ENCODE data around the gene GSTK1.
A peak's percentile ranks its signal among the peaks of the same experiment; 100 is the strongest.
"Not testable (repeated sequence)": the region's sequence is repeated elsewhere in the genome, so short reads cannot be mapped to it uniquely, and the experiment has no call there.

GSTK1 gene

DNA sequence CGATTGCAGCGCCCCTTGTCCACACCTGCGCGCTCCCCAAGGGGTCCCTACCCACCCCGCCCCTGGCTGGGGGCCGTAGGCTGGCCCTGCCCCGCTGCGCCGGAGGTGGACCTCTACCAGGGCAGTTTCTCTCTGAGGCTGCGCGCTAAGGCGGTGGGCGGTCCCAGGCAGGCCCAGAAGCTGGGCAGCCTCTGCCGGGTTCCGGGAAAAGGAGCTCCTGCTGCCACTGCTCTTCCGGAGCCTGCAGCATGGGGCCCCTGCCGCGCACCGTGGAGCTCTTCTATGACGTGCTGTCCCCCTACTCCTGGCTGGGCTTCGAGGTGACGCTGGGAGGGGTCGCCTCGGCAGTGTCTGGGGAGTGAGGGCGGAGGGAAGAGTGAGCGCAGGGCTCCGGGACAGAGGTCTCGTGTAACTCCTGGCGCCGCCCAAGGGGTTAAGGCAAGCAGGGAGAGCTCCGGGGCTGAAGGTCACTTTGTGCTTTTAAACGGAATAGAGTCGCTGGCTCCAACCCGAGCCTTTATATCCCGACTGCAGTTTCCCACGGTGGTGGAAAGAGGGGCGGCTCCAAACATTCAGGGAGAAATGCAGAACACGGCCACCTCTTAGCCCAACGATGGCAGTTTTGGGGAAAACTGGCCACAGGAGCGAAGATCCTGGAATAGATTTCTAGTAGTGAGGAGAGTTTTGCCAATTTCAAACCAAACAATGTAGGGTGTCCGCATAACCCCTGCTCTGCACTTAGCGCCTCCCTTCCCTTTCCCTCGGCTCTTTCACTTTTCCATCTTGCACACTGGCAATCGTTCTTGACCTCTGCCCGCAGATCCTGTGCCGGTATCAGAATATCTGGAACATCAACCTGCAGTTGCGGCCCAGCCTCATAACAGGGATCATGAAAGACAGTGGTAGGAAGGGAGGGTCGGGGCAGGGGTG is at the start of gene GSTK1:
Gene GSTK1, plus strand, starts transcription at position 176 of the 930 bp plus-strand sequence. Its CDS starts 73 bp downstream, at position 249.
- peak in 54 of 56 donors; percentile 28 to 88 (median 72) for DNase-seq

DNA sequence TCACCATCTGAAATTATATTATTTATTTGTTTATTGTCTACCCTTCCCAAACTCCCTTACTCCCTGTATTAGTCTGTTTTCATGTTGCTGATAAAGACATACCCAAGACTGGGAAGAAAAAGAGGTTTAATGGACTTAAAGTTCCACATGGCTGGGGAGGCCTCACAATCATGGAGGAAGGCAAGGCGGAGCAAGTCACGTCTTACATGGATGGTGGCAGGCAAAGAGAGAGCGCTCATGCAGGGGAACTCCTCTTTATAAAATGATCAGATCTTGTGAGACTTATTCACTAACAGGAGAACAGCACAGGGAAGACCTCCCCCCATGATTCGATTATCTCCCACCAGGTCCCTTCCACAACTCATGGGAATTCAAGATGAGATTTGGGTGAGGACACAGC is 49.8 kb upstream of the GSTK1 start:
- not testable (repeated sequence) for DNase-seq

DNA sequence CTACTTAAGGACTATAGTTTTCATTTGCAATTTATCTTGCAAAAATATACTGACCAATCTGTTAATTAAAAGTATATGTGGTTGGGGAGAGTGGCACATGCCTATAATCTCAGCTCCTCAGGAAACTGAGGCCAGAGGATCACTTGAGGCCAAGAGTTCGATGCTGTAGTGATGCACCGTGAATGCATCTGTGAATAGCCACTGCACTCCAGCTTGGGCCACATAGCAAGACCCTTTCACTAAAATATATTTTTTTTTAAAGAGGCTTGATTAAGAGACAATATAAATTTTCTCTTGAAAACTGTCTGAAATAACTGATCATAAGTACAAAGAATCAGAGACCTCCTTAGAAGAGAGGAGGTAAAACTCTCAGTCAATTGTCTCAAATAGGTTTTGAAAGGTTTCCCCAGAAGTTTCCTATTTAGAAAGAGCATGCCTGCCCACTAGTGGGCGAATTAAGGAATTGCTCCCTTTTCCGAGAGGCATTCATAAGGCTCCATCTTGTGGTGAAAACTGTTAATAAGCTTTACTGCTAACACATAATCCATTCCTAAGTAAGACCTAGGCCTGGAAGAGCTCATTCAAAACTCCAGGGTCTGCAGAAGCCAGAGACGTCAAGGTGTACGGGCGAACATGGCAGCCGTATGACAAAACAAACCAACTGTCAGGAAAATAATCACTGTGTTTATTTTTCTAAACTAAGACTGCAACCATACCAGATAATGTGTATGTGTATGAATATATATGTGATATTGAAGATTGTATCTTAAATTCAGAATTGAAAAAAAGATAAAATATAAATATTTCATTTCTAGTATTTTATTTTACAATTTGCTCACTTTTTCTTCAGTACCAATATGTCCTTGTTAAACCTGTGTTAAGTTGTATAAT is 48.2 kb upstream of the GSTK1 start:
- DNase-seq, result peak in 33 of 56 donors; percentile 2 to 80 (median 26)

DNA sequence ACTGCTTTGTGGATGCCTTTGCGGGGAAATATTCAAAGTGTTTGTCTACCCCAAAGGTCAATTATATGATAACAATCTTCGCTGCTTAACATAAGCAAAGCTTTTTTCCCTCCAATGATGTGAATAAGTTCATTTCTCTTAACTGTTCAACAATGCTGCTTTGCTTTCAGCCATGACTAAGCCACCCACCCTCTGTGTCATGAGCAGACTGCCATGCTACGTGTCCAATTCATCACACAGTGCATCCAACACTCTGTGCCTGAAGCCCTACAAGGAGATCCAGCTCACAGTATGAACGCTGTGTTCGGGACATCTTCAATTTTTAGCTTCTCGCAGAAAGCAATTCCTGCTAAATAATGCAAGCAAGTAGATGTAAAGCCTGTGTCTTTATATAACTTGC is 47.1 kb upstream of the GSTK1 start:
- DNase-seq, result peak in 8 of 56 donors; percentile 5 to 37 (median 6)

DNA sequence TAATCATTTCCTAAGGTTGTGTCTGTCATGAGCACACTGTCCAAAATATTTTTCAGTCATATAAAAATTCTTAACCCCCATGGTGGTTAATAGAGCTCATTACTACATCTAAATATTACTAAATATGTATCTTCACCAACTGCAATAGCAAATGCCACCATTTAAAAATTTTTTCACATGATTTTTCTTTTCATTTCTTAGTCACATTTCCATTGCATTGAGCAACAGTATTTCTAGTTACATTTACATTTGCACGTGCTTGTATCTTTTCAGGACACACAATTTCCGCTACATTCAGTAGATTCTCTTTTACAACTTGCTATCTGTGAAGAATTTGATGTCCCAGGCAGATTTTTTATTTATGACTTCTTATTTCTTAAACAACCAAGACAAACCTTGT is 46.6 kb upstream of the GSTK1 start:
- DNase-seq, result no peak

DNA sequence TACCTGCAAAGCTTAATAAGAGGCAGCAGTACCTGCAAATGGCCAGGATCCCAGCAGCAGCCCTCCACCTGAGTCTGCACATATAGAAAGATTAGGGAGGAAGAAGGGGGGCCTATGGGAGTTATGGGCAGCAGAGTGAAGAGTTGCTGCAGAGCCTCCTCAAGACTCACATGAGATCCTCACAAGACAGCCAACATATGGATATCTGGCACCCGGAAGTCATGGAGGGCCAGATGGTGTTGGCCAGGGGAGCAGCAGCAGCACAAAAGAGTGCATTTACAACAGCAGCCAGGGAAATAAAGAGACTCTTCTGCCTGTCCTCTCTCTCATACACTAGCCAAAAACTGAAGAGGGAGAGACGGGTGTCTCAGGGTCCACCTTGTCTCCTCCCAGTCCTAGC is 45.4 kb upstream of the GSTK1 start:
- DNase-seq, result no peak

DNA sequence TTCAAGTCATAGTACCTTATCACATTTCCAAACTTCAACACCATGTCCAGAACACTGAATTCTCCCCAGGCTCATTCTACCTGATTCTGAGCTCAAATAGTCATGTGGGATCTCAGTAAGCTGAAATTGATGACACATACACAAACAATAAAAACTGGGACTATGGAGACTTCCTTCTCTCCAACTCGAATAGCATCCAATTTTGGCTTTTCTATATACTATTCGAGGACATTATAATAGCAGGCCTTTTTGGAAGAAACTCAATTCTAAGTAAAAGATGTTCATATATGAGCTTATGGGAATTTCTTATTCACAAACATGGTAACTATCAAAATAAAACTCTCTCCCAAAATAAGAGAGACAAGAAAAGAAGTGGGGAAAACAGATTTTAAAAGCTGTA is 42.0 kb upstream of the GSTK1 start:
- DNase-seq, result no peak

DNA sequence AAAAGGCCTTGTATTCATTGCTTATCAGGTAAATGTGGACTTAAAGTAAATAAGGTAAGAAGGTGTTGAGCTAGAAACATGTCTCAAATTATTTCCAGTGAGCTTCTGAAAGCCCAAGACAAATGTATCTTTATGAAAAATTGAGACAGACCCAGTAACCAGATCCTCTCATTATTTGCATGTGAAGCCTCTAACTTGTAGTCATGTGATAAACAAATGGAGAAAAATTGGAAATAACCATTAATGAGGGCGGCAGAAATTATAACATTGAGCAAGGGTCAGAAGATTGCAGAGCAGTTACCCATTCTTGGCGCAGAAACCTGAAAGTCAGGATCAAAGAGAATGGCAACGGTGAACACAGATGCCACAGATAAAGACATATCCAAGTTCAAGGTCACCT is 41.5 kb upstream of the GSTK1 start, which contains the start of gene TAS2R40:
Gene TAS2R40, plus strand, starts transcription at position 301 of the 400 bp plus-strand sequence. Its CDS starts 42 bp downstream, at position 343.
- DNase-seq, result no peak

DNA sequence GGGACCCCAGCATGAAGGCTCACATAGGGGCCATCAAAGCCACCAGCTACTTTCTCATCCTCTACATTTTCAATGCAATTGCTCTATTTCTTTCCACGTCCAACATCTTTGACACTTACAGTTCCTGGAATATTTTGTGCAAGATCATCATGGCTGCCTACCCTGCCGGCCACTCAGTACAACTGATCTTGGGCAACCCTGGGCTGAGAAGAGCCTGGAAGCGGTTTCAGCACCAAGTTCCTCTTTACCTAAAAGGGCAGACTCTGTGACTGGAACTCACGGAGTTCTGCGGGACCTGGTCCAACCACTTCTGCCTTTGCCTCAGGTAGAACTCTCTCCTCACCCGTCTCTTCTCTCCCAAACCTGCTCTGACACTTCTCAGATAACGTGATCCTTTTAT is 40.5 kb upstream of the GSTK1 start:
- DNase-seq, result peak in 2 of 56 donors; percentile 5 to 12

DNA sequence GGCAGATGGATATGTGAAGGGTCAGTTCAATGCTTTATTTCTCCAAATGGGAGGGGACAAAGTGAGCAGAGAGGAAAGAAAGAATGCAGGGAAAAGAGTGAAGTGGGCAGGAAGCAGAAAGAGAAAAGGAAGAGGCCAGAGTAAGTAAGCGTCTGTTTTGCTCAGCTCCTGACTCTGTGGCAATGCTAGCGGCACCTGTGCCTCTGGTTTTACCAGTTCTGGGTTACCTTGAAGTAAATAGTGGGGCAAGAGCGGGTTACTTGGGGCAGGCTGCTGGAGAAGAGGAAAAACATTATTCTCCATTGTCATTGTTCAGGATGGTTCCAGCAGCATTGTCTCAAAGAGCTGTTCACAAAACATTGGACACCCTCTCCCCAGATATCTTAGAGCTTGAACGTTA is 39.5 kb upstream of the GSTK1 start:
- DNase-seq, result no peak

DNA sequence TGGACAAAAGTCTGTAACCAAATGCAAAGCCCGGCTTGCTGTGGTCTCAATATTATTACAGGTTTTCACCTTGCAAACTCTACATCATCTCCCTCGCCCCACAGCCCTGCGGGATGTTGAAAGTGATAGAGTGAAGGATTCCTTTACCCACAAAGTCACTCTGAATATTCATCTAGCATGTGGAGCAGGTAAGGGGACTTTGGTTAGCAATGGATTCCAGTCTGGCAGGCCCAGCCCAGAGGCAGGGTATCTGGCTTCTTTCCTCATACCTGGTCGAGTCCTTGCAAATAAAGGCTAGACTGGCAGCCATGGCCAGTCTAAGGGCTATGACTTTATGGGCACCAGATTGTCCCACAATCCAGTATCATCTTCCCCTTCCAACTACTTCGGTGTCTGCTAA is 38.2 kb upstream of the GSTK1 start:
- no peak for DNase-seq

DNA sequence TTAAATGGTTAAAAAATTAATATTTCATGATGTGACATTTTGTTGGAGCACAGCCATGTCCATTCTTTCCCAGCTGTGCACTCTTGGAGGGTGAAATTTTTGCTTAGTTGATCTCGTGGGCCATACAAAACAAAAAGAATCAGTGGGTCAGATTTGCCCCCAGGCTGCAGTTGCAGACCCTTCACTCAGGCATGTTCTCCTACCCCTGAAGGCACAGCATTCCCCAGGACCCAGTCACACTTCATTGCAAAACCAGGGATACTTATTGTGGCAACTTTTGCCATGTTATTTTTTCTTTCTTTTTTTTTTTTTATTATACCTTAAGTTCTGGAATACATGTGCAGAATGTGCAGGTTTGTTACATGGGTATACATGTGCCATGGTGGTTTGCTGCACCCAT is 35.4 kb upstream of the GSTK1 start:
- no peak for DNase-seq

DNA sequence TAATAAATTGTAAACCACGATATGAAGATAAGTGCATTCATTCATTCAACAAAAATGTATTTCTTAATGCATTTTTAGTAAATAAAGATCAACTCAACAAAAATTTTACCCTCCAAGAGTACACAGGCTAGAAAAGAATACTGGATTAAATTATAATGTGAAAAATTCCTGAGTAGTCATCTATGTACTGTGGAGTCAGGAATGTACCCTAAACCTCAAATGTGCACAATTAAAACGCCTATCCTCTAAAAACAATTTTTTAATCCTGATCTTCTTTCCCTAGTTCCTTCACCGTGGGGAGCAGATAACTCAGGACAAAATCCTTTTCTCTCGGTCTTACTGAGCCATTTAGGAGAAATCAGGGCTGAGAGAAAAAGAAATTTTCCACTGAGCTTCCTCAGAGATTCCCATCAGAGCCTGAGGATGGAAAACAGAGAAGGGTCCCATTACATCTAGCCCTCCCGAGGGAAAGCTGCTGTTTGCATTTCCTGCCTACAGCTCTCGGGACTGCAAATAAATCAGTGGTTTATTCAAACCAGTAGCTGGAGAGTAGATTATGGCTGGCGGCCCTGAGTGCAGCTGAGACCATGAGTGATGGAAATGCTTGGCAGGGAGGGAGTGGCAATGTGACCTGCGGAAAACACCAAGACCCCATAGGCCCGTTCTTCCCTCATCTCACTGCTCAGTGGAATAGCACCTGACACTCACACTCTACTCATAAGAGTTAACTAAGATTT is 34.0 kb upstream of the GSTK1 start:
- DNase-seq, result peak in 5 of 56 donors; percentile 7 to 28 (median 15)

DNA sequence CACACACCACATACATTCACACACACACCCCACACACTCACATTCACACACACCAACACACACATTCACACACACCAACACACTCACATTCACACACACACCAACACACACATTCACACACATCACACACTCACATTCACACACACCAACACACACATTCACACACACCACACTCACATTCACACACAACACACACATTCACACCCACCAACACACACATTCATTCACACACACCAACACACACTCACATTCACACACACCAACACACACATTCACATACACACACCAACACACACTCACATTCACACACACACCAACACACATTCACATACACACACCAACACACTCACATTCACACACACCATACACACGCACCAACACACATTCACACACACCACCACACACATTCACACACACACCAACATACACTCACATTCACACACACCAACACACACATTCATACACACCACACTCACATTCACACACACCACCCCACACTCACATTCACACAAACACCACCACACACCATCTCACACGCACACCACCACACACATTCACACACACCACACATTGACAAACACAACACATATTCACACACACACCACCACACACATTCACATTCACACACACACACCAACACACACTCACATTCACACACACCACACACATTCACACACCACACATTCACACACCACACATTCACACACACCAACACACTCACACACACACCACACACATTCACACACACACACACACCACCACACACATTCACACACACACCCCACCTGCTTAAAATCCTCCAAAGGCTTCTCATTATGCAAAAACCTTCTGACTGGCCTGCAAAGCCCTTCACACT is 32.4 kb upstream of the GSTK1 start:
- no peak for DNase-seq

DNA sequence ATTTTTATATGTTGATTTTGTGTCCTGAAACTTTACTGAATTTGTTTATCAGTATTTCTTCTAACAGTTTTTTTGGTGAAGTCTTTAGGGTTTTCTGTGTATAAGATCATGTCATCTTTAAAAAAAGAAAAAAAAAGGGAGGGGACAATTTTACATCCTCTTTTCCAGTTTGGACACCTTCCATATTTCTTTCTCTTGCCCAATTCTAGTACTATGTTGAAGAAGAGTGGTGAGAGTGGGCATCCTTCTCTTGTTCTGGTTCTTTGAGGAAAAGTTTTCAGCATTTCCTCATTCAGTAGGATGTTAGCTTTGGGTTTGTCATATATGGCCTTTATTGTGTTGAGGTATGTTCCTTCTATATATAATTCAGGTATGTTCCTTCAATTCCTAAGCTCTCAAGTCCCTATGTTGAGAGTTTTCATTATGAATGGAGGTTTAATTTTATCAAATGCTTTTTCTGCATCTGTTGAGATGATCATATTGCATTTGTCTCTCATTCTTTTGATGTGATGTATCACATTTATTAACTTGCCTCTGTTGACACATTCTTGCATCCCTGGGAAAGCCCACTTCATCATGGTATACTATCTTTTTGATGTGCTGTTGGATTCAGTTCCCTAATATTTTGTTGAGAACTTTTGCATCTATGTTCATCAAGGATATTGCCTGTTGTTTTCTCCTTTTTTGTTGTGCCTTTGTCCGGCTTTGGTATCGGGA is 29.3 kb upstream of the GSTK1 start:
- DNase-seq, result no peak

DNA sequence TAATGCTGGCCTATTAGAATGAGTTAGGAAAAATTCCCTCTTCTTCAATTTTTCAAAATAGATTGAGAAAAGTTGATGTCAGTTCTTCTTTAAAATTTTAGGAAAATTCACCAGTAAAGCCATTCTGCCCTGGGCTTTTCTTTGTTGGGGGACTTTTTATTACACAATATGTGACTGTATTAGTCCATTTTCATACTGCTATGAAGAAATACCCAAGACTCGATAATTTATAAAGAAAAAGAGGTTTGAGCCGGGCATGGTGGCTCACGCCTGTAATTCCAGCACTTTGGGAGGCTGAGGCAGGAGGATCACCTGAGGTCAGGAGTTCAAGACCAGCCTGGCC is 28.7 kb upstream of the GSTK1 start:
- no peak for DNase-seq

DNA sequence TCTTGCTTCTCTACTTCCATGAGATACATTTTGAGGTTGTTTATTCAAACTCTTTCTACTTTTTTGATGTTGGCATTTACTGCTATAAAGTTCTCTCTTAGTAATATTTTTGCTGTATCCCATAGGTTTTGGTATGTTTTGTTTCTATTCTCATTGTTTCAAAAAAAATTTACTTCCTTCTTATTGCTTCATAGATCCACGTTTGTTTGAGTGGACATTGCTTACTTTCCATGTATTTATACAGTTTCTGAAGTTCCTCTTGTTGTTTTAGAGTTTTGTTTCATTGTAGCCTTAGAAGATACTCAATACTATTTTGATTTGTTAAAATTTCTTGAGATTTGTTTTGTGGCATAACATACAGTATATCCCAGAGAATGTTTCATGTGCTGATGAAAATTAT is 27.7 kb upstream of the GSTK1 start:
- no peak for DNase-seq

DNA sequence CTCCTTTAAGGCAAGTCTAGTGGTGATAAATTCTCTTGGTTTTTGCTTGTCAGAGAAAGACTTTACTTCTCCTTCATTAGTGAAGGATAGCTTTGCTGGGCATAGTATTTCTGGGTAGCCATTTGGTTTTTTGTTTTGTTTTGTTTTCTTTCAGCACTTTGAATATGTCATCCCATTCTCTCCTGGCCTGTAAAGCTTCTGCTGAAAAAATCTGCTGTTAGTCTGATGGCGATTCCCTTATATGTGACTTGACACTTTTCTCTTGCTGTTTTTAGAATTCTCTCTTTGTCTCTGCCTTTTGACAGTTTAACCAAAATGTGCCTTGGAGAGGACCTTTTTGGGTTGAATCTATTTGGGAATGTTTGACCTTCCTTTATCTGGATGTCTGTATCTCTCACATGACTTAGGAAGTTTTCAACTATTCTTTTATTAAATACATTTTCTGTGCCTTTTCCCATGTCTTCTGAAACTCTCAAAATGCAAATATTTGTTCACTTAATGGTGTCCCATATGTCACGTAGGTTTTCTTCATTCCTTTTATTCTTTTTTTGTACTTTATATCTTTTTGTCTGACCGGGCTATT is 26.7 kb upstream of the GSTK1 start:
- DNase-seq, result no peak

DNA sequence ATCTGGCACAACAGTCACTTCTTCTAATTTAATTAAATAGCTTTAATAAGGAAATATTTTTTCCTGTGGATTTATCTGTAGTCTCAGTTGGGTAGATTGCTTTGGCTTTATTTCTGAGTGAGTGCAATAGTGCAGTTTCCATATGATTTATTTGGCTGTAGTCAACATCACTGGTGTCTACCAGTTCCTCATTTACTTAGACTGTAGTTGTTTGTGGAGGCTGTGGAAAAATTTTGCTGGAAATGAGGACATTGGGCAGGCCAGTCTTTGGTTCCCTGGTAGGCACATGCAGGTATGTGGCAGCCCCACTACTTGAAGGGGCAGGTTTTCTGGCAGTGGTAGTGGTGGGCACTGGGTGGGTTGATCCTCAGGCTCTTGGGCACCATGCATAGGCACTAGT is 25.9 kb upstream of the GSTK1 start:
- no peak for DNase-seq
